HuH-7.5 (cell line): ENCODE results near the gene ANKRD40CL.

ENCODE experiments used
- DNase-seq: peaks from one replicate; pipeline ENCODE4 v3.0.0; 2011; ENCODE audit warnings: low spot score

The ANKRD40CL gene

DNA sequence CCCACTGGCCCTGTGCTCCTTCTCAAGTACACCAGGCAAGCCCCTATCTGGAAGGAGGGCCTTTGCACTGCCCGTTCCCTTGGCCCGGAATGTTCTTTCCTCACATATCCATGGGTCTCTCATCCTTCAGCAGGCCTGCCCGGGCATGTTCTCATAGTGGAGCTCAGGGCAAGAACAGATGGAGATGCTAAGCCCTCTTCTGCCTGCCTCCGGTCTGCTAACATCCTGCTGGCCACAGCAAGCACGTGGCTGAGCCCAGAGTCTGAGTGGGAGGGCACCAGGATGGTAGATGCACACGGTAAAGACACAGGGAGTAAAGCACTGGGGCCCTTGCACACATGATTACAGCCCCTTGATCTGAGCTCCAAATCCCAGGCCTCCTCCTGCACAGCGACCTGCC lies 19.8 kb upstream of the ANKRD40CL start:
- no peak for DNase-seq

DNA sequence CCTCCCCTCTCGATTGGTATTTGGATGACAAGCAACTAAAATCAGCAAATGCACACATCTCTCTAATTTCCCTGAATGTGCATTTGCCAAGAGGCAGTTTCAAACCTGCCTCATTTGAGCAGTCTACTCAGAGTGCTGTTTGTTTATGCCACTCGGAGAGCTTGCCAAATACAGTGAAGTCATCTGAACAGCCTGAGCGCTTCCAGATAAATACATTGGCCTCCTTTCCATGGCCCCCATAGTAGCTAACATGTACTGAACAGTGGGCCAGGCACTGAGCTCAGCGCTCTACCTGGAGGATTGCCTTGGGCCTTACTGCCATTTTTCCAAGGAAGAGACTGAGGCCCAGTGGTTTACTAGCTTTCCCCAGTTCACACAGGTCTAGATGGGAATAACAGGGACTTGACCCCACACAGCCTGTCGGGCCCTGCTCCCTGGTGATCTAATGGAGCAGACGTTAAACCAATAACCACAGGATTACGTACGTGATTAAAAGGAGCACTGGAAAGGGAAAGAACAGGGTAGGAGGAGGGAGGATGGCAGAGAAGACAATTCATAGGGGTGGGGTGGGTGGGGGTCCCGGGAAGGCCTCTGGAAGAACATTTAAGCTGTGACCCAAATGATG lies 18.7 kb upstream of the ANKRD40CL start:
- no peak for DNase-seq

DNA sequence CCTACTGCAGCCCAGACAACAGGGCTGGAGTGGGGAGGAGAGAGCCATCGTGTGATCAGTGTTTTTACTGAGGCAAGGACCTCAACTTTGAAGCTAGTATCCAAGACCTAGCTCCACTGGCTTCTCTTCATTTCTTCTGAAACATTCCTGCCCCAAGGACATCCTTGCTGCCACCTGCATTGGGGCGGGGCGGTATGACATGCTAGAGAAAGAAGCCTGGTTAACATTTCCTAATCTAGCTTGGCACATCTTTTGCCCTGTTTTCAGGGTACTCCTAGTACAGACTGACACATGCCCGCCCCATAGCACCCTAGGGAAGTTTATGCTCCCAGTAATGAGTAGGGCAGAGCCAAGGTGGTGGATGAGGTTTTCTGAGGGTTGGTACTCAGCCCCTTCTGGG lies 17.8 kb upstream of the ANKRD40CL start:
- DNase-seq, result no peak

DNA sequence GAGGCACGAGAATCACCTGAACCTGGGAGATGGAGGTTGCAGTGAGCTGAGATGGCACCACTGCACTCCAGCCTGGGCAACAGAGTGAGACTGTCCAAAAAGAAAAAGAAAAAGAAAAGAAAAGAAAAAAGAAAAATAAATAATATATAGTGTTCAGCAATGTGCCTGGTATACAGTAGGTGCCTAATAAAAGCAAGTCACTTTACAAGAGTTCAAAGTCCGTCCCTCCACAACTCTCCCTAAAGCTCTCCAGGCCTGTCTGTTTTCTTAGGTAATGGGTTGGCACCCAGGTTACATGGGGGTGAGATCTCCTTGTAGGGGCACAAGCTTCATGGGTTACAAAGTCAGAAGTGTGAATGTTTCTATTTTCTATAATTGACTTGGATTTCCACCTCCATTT lies 16.6 kb upstream of the ANKRD40CL start:
- DNase-seq, result no peak

DNA sequence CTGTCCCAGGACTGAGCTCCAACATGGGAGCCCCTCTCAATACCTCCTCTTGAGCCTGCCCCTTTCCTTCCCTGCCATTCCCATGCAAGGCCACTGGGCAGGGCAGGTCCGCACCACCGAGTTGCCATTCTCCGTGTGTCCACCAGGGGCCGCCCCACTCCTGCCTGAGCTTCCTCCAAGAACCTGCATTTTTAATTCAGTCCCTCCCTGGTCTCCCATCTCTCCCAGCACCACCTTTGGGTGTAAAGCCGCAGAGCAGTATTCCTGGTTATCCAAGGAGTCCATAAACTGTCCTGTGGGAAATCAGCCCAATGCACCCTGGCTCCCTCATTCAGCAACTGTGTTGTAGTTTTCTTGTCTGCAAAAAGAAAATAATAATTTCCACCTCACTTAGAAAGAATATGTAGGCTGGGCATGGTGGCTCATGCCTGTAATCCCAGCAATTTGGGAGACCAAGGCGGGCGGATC lies 15.9 kb upstream of the ANKRD40CL start:
- DNase-seq, result peak; percentile 92

DNA sequence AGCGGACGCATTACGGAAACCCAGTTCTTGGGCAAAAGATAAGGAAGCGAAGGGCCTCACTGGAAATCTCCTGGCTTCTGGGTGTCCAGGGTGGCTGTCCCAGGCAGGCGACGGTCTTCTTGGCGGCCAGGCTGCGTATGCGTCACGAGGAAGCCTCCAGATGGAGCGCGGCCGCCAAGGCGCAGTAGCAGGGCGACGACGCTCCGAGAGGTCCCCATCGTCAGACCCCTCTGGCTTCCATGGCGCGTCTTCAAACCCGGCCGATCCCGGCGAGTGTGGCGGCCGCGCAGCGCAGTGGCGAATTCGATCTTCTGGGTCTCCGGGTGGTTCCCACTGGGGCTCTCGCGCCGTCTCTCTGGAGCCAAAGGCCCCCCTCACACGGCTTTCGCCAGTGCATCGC lies 13.8 kb upstream of the ANKRD40CL start:
- no peak for DNase-seq

DNA sequence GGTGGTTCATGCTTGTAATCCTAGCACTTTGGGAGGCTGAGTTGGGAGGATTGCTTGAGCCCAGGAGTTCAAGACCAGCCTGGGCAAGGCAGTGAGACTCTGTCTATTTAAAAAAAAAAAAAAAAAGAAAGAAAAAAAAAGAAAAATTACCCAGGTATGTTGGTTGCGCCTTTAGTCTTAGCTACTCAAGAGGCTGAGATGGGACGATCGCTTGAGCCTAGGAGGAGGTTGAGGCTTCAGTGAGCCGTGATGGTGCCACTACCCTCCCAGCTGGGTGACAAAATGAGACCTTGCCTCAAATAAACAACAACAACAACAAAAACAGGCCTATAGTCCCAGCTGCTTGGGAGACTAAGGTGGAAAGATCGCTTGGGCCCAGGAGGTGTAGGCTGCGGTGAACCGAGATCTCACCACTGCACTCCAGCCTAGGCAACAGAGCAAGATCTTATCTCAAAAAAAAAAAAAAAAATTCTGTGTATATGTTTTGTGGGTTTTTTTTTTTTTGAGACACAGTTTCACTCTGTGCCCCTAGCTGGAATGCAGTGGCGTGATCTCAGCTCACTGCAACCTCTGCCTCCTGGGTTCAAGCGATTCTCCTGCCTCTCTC lies 12.5 kb upstream of the ANKRD40CL start:
- DNase-seq, result no peak

DNA sequence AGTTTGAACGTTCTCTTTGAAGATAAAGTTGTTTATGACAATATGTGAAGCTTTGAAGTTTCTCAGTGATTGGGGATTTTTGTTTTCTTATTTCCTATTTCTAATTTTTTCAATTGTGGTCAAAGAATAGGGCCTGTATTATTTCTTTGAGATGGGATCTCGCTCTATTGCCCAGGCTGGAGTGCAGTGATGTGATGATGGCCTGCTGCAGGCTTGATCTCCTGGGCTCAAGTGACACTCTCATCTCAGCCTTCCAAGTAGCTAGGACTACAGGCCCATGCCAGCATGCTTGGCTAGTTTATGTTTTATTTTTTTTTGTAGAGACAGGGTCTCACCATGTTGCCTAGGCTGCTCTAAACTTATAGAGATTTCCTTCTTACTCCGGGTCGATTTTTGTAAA lies 11.7 kb upstream of the ANKRD40CL start:
- DNase-seq, result no peak

DNA sequence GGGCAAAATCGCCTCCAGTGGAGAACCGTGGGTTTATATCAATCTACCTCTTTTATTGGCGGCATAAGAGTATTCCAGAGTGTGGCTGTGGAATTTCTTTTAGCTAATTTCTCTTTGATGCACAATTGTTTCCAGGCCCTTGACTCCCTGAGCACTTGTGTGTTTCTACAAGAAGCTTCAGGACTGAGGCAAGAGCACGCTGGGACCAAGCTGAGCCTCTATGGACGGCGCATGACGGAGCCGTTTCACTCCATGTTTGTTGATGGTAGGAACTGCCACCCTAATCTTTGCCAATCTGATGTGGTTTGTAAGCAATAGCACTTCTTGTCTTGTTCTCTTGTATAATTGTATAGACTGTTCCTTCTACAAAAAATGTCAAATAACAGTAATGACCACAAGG lies 11.2 kb upstream of the ANKRD40CL start:
- DNase-seq, result no peak

DNA sequence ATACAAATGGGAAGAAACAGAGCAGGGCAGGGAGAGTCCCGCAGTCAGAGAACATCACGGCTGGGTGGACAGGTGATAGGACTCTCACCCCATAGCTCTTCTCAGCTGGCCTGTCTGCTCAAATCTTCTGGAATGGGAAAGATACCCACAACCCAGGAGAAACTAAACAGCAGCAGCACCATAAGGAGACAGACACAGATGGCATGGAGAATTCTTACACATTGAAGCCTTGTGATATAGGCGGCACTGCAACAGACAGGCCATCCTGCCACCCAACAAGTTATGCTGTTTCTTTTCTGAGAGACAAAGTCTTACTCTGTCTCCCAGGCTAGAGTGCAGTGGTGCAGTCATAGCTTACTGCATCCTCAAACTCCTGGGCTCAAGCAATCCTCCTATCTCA lies 8.6 kb upstream of the ANKRD40CL start:
- no peak for DNase-seq

DNA sequence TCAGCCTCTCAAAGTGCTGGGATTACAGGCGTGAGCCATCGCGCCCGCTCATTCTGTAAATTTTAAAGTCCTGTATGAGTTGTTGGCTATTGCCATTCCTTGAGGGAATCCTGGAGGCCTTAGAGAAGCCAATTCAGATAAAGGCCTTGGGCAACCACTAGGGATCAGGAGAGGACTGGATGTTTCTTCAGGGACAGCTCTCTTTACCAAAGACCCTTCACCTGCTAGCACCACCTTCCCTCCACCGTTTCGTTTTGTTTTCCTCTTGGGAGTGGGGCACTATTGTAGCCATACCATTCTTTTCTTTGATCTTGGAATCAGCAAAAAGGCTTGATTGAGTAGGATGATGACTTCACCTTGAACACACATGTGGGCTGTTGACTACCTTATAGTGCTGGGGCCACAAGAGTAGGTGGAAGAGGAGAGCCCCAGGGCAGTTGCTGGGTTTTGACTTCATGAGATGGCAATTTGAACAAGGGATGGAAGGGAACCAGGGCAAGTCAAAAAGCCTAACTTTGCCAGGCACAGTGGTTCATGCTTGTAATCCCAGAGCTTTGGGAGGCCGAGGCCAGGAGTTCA lies 7.0 kb upstream of the ANKRD40CL start:
- no peak for DNase-seq

DNA sequence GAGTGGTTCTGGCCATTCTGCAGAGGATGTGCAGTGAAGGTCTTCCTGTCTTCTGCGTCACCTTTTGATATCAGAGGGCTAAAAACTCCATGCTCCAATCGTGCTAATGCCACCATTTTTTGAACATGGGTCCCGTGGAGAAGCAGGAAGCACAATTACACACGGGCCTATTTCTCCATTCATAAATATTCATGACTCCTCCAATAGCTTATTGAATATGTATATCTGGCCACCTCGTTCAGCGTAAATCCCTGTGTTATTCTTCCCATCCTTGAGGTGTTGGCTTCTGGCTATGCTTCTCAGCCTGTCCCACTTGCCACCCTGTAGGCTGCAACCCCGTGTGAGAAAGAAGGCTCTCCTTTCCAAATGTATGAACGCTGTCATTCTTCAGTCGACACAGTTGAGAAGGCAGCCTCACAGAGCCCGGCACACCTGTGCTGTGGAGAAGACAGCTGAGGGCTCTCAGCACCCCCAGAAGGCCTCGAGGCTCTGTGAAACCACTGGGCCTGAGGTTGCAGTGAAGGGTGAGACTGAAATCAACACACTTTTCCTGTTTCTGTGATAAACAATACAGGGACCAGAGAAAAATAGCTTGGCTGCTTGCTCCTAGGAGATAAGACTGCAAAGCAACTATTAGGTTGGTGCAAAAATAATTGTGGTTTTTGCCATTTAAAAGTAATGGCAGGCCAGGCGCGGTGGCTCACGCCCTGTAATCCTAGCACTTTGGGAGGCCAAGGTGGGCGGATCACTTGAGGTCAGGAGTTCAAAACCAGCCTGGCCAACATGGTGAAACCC lies 4.9 kb upstream of the ANKRD40CL start:
- DNase-seq, result no peak

DNA sequence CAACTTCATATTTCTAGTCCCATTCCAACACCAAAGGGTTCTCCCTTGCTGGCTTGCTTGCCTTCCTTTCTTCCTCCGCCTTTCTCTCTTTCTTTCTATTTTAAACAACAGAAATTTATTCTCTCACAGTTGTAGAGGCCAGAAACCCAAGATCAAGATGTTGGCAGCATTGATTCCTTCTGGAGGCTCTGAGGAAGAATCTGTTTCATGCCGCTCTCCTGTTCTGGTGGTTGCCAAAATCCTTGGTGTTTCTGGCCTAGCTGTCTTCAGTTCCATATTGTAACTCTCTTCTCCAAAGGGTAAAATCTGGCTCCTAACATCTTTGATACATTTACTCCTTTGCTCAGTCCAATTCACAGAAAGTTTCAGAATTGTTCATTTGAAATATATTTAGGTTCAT lies 3.0 kb upstream of the ANKRD40CL start:
- DNase-seq, result no peak

DNA sequence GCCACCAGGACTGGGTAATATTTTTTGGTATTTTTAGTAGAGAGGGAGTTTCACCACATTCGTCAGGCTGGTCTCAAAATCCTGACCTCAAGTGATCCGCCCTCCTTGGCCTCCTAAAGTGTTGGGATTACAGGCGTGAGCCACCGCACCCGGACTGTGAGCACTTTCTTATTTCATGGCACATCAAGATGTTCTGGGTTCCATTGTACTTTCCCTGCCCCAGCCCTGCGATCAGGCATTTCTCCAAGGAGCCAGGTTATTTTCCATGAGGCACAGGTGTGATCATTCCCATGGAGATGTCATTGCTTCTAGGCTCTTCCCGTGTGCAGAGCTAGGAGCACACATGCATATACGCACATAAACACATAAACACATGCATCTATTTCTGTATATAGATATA lies 2.6 kb upstream of the ANKRD40CL start:
- no peak for DNase-seq

DNA sequence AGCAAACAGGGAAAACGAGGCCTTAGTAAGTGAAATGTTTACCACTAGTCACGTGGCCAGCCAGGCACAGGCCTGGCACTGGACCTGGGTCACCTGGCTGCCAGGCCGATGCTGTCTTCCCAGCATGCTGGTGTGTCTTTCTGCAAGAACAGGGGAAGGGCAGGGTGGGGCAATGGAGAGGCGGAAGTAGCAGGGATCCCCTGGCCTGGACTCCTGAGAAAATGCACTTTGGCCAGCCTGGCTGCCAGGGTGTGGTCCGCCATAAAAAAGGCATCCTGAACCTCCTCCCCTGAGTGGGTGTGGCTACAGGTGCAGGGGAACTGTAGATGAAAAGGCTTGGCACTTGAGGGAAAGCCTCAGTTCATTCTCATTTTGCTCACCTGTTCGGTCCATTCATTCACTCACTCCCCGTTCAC lies 1.0 kb upstream of the ANKRD40CL start:
- DNase-seq, result peak; percentile 63

DNA sequence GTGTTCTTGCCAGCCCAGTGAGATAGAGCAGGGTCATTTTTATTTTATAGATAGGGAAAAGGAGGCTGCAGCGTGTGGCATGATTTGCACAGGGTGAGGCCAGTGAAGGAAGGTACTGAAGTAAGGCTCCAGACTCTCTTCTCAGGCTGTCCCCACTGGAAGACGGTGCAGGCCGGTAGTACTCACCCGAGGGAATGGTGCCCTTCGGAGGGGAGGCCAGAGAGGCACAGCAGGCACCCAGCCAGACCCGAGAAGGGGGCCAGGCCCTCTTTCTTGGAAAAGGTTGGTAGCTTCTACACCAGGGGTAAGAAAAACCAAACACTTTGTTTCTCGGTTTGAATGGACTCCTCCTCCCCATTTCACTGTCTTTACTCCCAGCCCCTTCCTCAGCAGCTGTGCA lies 288 bp downstream of the ANKRD40CL start:
- DNase-seq, result no peak

DNA sequence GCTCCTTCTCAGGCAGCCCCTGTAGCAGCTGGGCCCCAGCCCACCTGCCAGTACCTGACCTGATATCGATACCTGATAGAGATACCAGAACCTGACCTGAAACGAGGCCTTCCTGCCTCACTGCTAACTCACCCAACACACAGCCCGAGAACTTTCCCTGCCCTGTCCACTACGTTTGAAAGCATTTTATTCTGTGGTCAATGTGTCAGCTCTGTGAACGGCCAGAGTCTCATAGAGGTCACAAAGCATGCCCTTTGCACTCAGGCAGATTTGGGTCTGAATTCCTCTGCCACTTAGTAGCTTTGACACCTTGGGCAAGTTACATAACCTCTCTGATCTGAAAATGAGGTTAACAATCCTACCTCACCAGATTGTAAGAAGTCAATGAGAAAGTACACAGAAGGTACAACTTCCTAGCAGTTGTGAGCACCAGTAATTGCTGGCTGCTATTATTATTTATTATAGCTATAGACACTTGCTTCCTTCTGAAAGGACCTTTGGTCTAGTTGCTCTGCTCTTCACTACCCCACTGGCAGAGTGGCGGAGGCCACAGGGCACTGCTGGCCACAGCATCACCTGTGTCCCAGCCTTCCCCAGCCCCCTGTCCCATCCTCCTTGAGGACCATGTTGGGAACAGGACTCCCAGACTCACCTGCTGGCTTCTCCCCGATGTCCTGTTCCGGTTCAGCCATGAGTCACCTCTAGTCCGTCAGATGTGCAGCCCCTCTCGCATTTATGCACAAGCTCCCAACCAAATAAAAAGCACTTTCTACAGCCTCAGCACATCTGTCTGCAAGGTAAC lies 895 bp downstream of the ANKRD40CL start:
- DNase-seq, result no peak

DNA sequence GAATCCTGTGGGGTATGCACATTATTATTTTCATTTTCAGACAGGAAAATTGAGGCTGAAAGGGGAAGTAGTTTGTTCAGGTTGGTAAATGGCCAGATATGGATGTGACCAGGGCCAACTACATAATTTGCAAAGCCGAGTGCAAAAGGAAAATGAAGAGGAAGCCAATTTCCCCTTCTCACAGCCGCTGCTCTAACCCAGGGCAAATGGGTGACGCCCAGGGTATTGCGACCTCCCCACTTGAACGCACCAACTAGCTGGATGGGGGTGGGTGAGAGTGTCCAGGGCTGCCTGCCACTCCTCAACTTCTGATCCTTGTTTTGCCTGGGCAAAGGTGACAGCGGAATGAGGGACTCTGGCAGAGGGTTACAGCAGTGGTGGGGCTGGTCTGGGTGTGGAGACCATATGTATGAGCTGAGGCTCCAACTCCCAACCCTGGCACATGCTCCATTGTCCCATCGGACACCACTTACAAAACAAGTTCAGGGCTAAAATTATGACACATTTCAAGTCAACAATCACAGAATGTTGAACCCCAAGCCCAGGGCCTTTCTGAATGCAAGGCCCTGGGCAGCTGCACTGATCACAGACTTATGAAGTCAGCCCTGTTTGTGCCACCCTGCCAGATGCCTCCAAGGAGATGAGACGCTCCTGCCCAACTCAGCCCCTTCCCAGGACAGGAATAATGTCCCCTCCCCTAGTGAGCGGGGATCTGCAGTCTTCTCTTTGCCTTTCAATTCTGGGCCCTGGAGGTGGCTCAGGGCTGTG lies 1.7 kb downstream of the ANKRD40CL start:
- DNase-seq, result no peak

DNA sequence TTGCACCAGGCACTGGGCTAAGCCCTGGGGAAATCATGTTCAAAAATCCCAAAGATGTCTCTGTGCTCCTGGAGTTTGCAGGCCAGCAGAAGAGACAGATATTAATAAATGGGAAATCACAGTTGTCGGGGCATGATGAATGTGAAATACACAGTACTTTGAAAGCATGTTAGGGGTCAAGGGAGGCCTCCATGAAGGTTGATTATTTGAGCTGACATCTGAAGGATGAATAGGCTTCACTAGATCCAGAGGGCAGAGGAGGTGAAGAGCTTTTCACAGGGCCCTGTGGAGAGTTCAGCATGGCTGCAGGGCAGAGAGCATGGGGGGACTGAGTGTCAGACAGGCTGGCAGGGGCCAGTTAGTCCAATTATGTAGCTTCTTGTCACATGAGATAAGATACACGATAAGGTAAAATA lies 2.6 kb downstream of the ANKRD40CL start:
- DNase-seq, result no peak

DNA sequence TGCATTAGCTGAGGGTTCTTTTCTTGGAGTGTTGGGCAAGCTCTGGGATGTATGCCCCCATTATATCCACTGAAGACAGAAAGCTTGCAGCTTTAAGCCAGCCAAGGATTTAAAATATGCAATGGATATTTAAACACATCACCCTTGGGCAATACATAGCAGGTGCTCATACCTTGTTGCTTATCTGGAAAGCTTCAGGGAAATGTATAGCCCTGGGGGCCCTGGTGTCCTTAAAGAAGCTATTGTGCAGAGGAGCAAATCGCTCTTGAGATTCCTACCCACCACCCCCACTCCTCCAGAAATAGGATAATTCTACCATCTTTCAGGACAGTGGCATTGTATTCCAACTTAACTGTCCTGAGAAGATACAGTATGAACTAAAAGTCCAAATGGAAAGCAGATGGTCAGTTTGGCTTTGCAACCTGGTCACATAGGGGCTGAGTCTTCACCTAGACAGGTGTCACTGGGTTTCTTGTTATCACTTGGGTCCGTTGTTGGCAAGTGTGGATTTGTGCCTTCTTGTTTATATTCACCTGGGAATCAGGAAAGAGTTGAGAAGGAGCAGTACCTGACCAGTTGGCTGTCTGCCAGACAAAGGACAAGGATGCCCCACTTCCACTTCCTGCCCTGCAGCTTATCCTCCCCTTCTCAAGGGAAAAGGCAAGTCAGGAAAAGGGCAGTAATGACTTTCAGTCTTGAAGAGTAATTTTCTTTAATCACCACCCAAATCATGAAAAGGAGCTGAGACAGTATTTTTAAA lies 3.4 kb downstream of the ANKRD40CL start:
- DNase-seq, result no peak

DNA sequence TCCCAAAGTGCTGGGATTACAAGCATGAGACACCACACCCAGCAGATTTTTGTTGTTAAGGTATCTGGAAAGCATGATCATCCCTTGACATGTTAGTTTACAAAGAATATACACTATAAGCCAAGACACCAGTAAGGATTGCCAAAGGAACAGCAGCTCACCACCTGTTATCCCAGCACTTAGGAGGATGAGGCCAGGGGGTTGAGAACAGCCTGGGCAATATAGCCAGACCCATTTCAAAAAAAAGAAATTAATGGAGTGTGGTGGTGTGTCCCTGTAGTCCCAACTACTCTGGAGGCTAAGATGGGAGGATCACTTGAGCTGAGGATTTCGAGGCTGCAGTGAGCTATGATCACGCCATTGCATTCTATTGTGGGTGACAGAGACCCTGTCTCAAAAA lies 5.1 kb downstream of the ANKRD40CL start:
- no peak for DNase-seq
